Measurements from ENCODE around the gene WSCD1.

Gene WSCD1

GRCh38 chr17:6086603-6087400, 16.6 kb downstream of the WSCD1 start (continued):
- TF ChIP-seq CREB5 (CRISPR knock-in tag; IDR thresholded peaks at IDR 0.05; ENCODE audit: low read depth) (no peak), ZNF565 (CRISPR knock-in tag; conservative IDR thresholded peaks at IDR 0.05; ENCODE audit: low read depth) (no peak), POU6F1 (CRISPR knock-in tag; IDR thresholded peaks at IDR 0.05; ENCODE audit: borderline replicate concordance, low read depth) (no peak), ZNF70 (CRISPR knock-in tag; IDR thresholded peaks at IDR 0.05) (no peak), PATZ1 (CRISPR knock-in tag; IDR thresholded peaks at IDR 0.05; ENCODE audit: borderline replicate concordance) (no peak), ZNF8 (CRISPR knock-in tag; IDR thresholded peaks at IDR 0.05) (no peak), ARNTL (CRISPR knock-in tag; IDR thresholded peaks at IDR 0.05; ENCODE audit: borderline replicate concordance, low read depth) (no peak), ZFP3 (CRISPR knock-in tag; IDR thresholded peaks at IDR 0.05) (no peak), TOX (CRISPR knock-in tag; IDR thresholded peaks at IDR 0.05; ENCODE audit: borderline replicate concordance) (no peak), CSDC2 (CRISPR knock-in tag; IDR thresholded peaks at IDR 0.05) (no peak)

- ATAC-seq: no peak
- TF ChIP-seq ESRRG (CRISPR knock-in tag; IDR thresholded peaks at IDR 0.05) (no peak), BACH2 (CRISPR knock-in tag; IDR thresholded peaks at IDR 0.05; ENCODE audit: borderline replicate concordance) (no peak), PATZ1 (CRISPR knock-in tag; IDR thresholded peaks at IDR 0.05; ENCODE audit: borderline replicate concordance) (no peak), TSHZ2 (CRISPR knock-in tag; IDR thresholded peaks at IDR 0.05) (no peak), ZNF565 (CRISPR knock-in tag; conservative IDR thresholded peaks at IDR 0.05; ENCODE audit: low read depth) (no peak), OSR1 (CRISPR knock-in tag; IDR thresholded peaks at IDR 0.05) (no peak), TOX (CRISPR knock-in tag; IDR thresholded peaks at IDR 0.05; ENCODE audit: borderline replicate concordance) (no peak), ARNTL (CRISPR knock-in tag; IDR thresholded peaks at IDR 0.05; ENCODE audit: borderline replicate concordance, low read depth) (no peak), CSRNP3 (CRISPR knock-in tag; IDR thresholded peaks at IDR 0.05) (no peak), GLIS3 (CRISPR knock-in tag; IDR thresholded peaks at IDR 0.05) (no peak), POU6F1 (CRISPR knock-in tag; IDR thresholded peaks at IDR 0.05; ENCODE audit: borderline replicate concordance, low read depth) (no peak)
Measured at GRCh38 chr17:6088141-6088540, 18.0 kb downstream of the WSCD1 start.
